Occipital lobe (tissue), 2 donors: ENCODE results near the gene MAD1L1. TPM values are rescaled to one million over a fixed set of nuclear protein-coding genes. Genes with fewer than 3 reads are reported as not detected.

Experiments
- small RNA-seq: library from RNA; depleted of rRNA; stranded (forward); fragments of <200 nt; gene quantifications from one replicate; pipeline ENCODE3, GENCODE V24; 2014
- total RNA-seq: library from RNA; depleted of rRNA; stranded (reverse); fragments of >200 nt; gene quantifications from one replicate; pipeline ENCODE4 v1.2.3, GENCODE V29; 2014

The MAD1L1 gene
- total RNA-seq, 1 donor from 2014 or later, result 24.2 TPM

Small RNAs within 50 kb of the gene (small RNA-seq; reads per million reads assigned to genes)
- not detected for gene MIR4655

Other genes starting within 250 kb of the MAD1L1 start
- 15.0 TPM for gene MRM2, start 9.3 kb upstream of the MAD1L1 start, total RNA-seq
- gene NUDT1, start 9.3 kb upstream of the MAD1L1 start, total RNA-seq, result 13.7 TPM
- gene SNX8, start 81.5 kb upstream of the MAD1L1 start, total RNA-seq, result 13.4 TPM
- 63.0 TPM for gene EIF3B, start 121.9 kb upstream of the MAD1L1 start, total RNA-seq
- gene CHST12, start 170.7 kb upstream of the MAD1L1 start, total RNA-seq, result 1.9 TPM
- gene GRIFIN, start 243.5 kb upstream of the MAD1L1 start, total RNA-seq, result not detected